HG03521 (cell line): ENCODE measurements around the gene GEN1.
A peak's percentile ranks its signal among the peaks of the same experiment; 100 is the strongest.
"Not testable (repeated sequence)": the region's sequence is repeated elsewhere in the genome, so short reads cannot be mapped to it uniquely, and the experiment has no call there.

Experiments
- ATAC-seq: cut with Tn5 transposase; IDR thresholded peaks from one replicate; pipeline ENCODE4 v1.9.1; 2021; ENCODE audit warnings: mild to moderate bottlenecking, moderate library complexity; ENCODE audit not compliant: unreplicated experiment

The GEN1 gene

DNA sequence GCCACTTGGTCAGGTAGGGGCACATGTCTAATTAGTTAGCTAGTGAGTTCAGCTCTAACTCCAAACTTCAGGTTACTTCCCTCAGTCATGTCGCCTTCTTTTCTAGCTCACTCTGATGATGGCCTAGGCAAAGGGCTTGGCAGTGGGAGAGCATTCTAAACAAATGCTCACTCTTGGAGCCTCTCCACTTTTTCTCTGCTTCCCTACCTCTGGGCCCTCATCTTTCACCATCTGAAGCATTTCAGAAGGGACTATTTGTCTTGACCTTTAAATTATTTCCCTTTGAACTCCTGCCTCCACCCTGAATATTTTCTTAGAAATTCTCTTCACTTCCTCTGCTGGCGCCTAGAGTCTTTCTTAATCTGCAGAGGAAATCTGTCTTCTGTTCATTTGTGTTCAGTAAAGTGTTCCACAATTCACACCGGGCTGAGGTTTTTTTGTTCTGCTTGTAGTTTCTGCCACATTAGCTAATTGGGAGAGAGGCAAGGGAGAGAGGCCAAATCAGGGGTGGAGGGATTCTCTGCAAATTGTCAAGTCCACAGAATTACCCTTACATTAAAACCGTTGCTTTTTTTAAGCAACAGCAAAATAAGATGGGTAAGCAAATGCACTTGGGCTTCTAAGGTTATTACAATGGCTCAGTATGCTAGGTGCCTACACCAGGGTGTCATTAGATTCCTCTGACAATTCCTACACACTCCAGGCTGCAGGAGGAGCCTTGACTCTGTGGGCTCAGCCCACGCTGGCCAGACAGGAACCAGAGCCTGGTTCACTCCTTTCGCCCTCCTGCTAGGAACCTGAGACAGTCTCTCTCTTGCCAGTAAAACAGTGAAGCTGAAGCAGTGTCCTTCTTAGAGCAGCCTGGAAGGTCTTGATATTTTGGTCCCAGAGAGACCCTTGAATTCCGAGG is 67.9 kb downstream of the GEN1 start:
- no peak for ATAC-seq

DNA sequence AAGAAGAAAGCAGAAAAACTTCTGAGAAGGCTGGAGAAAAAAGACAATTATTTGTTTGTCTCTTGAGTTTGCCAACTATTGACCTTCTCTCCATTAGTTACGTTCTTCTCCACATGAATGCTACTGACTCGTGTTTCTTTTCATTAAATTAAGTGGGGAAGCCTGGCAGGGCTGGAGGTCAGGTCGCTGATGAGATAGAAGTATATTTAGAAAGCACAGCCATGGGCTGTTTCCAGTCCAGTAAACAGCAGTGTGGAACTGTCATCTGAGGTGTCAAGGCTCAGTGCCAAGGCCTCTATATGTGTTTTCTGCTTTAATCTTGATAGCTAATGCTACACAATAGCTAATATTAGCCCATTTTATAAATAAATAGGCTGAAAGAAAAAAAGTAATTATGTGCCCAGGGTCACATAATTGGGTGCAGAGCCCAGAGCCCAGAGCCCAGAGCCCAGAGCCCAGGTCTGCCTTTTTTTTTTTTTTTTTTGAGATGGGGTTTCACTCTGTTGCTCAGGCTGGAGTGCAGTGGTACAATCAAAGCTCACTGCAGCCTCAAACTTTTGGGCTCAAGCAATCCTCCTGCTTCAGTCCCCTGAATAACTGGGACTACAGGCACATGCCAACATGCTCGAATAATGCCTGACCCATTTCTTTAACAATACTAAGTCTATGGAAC is 68.6 kb downstream of the GEN1 start:
- ATAC-seq = no peak

DNA sequence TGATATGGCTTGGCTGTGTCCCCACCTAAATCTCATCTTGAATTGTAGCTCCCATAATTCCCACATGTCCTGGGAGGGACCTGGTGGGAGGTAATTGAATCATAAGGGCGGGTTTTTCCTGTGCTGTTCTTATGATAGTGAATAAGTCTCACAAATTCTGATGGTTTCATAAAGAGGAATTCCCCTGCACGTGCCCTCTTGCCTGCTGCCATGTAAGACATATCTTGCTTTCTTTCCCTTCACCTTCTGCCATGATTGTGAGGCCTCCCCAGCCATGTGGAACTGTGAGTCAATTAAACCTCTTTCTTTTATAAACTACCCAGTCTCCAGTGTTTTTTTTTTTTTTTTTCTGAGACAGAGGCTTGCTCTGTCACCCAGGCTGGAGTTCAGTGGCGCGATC is 69.7 kb downstream of the GEN1 start:
- ATAC-seq = not testable (repeated sequence)

DNA sequence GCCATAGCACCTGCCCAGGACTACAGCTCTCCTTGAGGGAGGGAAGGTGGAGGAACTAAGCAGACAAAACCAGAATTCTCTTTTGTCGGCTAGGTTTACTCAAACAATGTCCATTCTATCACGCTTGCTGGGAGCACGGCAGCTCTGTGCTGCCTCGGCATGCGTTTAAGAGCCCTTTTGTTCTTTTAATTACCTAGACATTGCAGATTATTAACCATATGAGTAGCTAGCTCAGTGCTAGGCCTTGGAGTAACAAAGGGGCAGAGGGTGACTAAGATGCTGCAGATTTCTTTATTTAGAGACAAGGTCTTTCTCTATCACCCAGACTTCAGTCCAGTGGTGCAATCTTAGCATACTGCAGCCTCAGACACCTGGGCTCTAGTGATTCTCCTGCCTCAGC is 73.4 kb downstream of the GEN1 start:
- ATAC-seq = no peak

DNA sequence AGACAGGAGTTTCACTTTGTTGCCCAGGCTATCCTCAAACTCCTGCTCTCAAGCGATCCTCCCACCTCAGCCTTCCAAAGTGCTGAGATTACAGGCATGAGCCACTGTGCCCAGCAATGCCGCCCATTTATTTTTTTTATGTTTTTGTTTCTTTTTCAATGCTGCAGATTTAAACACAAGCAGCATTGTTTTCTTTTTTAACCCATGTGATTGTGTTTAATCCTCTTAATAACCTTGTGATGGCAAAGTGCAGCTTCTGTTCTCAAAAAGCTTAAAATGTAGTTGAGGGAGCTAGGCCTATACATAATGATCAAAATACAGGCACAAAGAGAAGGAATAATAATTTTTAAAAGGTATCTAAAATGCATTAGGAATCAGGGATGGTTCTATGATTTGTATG is 73.8 kb downstream of the GEN1 start:
- no peak for ATAC-seq

DNA sequence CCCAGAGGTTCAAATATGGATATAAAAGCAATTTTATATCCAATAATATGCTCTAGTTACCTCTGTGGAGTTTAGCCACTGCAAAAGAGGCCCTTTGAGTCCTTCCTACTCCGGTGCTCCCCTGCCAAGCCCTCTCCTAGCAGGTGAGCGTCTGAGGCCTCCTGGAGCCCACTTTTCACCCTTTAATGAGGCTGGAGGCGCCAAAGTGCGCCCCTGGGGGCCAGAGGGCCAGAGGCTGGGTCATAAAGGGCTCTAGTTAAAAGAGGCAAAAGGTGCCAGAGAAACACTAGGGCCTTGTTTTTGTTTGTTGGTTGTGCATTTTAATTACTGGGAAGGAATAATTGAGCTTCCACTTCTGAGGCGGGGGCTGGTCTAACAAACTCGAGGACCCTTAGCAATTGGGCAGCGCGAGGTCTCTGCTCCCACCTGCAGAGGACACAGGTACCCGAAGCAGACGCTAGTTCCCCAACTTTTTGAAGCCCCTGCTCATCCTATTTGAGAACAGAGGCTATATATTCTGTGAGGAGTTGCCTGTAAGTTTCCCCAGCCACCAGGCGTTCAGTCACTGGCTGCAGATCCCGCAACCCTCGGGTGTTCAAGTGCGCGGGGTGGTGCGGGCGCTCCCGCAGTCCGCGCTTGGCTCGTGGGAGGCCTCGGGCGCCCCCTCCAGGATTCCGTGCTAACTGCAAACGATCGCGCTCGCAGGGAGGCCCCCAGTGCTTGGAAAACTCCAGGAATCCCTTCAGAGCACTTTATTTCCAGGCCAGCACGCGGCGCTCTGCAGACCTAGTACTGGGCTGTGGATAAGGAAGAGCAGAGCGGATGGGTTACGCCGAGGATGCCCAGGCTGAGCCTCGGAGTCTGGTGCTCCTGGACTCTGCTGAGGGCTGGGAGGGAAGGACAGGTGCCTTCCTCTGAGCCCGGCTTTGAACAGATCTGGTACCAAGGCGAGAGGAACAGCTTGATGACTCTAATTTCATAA is 76.4 kb downstream of the GEN1 start:
- peak; percentile 82 for ATAC-seq

DNA sequence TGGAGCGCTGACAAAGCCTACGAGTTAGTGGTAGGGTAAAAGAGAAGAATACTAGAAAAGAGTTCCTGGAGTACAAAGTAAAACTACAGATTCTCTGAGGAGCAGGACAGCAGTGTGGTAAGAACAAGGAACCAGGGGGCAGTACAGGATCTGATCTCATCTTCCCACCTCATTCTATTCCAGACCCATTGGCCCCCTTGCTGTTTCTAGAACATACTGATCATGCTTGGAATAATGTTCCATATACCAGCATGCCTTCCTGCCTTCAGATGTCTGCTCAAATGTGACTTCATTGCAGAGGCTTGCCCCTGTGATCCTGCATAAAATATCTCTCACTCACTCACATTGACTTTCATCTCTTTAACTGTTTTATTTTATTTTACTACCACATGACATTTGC is 81.6 kb downstream of the GEN1 start:
- ATAC-seq = no peak
